ENCODE results near the gene ZBTB7B. TPM values are rescaled to one million over a fixed set of nuclear protein-coding genes. Genes with fewer than 3 reads are reported as not detected.

Gene ZBTB7B
- total and polyA plus RNA-seq, 9 of the 15 experiments (the other 6 are each of a cell fraction or from before 2014, with no cell fraction given) = 0.04 to 46.5 (median 15.2) TPM

GRCh38 chr1:154959426-154959780 is 43.2 kb upstream of the ZBTB7B start (continued):
- TF ChIP-seq HMG20B (CRISPR knock-in tag; IDR thresholded peaks at IDR 0.05) = no peak

DNA sequence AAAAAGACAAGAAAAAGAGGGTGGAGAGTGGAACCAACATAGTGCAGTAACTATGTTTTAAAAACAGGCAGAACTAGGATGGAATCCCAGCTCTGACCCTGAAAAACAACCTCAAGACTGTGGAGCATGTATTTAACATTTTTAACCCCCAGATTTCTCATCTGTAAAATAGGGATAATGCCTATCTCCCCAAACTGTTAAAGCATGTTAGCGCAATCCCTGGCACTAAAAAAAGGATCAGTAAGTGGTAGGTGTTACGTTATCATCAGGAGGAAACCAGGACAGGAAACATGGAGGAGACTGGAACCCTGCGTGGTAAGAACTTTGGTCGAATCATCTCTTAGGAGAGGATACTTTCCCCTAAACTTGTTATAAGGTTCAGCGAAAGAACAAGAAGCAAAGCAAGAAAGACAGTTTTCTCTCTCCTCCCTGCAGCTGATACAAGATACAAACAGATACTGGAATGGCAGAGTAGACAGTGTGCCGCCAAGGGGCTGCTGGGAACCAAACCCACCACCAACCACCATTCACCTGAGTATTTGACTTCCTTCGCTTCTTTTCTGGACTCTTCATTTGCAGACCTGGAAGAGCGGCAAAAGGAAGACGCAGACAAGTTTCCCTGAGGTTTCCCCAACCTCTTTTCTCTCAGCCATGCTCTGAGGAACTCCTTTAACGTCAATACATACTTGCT is 42.0 kb upstream of the ZBTB7B start:
- Histone ChIP-seq H3K79me2 (ENCODE audit: control insufficient read depth, insufficient read depth, low read length) (peaks cover 36% of the 10 kb centered on the region), H3K9me3 (replicated peaks; ENCODE audit: control insufficient read depth, insufficient read depth, low read depth, low read length) (no peaks in the 10 kb centered on the region), H3K4me1 (replicated peaks in 1 of 2; ENCODE audit: control insufficient read depth in 2 of 2, insufficient read depth in 2 of 2, low read length in 2 of 2) (peaks cover 29 to 60% of the 10 kb centered on the region in 2 experiments), H3K9ac (ENCODE audit: insufficient read depth in 1 of 2, low read depth in 2 of 2, low read length in 2 of 2) (peak overlapping the region; percentile 97 to 99), H4K20me1 (replicated peaks; ENCODE audit: control insufficient read depth, insufficient read depth, low read length) (no peaks in the 10 kb centered on the region), H3K27ac (ENCODE audit: extremely low read depth, low read depth, low read length) (peak overlapping the region; percentile 99), H3K4me2 (ENCODE audit: insufficient read depth, low read length) (peak overlapping the region; percentile 90), H3K9me1 (ENCODE audit: control insufficient read depth, insufficient read depth, low read length) (no peaks in the 10 kb centered on the region), H2AFZ (ENCODE audit: low read depth, low read length) (no peak overlapping the region), H3K36me3 (ENCODE audit: control insufficient read depth, insufficient read depth, low read length) (peaks cover 49% of the 10 kb centered on the region; the same call in 2 of the 3 replicates), H3K4me3 (peak overlapping the region; percentile 91), H3K27me3 (ENCODE audit: control insufficient read depth in 2 of 2, insufficient read depth in 2 of 2, low read length in 2 of 2) (no peaks in the 10 kb centered on the region)
- BruUV-seq (replicated peaks) = TSS peak; percentile 64
- DNase-seq (ENCODE audit: extremely low read depth in 1 of 4, low spot score in 3 of 4) (no peak), ATAC-seq (no peak), FAIRE-seq (peak; percentile 65)
- ChIA-PET POLR2A (interaction anchor here (0.6 to 7.0 kb wide), 11 partner anchors 8 to 347 kb away, joined by 3 to 80 read pairs (median 4); partner anchors contain the start of genes CKS1B and SHC1), CTCF (ENCODE audit: low intra/inter-chr PET ratio) (interaction anchor here (0.5 to 2.7 kb wide), 4 partner anchors 40 to 89 kb away, joined by 3 to 28 read pairs (median 5); no protein-coding TSS in a partner anchor)
- in situ Hi-C loops (cut with MboI) = no loop called here
- under 1% methylated on average over 10 of the region's 10 CpGs for WGBS (ENCODE audit: insufficient coverage, low coverage, missing lambda C conversion rate)
- intact Hi-C loops (cut with micrococcal nuclease) = loop anchor here (2.0 to 5.0 kb wide), 3 partner anchors 40 to 122 kb away; no protein-coding TSS in a partner anchor
- no peak for TF ChIP-seq ZKSCAN1 (IDR thresholded peaks at IDR 0.05; ENCODE audit: low read depth, low read length)
- TF ChIP-seq SAP30 (IDR thresholded peaks at IDR 0.05; ENCODE audit: borderline replicate concordance, insufficient read depth, low read depth, low read length, poor library complexity, severe bottlenecking) = no peak
- TF ChIP-seq, protein P1, sequence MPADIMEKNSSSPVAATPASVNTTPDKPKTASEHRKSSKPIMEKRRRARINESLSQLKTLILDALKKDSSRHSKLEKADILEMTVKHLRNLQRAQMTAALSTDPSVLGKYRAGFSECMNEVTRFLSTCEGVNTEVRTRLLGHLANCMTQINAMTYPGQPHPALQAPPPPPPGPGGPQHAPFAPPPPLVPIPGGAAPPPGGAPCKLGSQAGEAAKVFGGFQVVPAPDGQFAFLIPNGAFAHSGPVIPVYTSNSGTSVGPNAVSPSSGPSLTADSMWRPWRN (IDR thresholded peaks at IDR 0.05; ENCODE audit: low read depth) = no peak
- no peak for TF ChIP-seq ZNF609 (CRISPR knock-in tag; IDR thresholded peaks at IDR 0.05; ENCODE audit: borderline replicate concordance)

Measured in K562 (cell line).